ENCODE results near the gene NGEF.

- TF ChIP-seq YY1 (IDR thresholded peaks at IDR 0.05), result no peak
- TF ChIP-seq GABPA (IDR thresholded peaks at IDR 0.05 in 1 of 2, conservative IDR thresholded peaks at IDR 0.05 in 1 of 2), result no peak
- TF ChIP-seq SP1 (IDR thresholded peaks at IDR 0.05), result no peak
Measured at GRCh38 chr2:232836934-232837333, 176.1 kb downstream of the NGEF start.
